GM13977 (cell line): ENCODE results near the gene PLAAT2.

Experiments
- DNase-seq: peaks from one replicate; pipeline ENCODE4 v3.0.0; 2012; ENCODE audit warnings: low spot score
- CTCF ChIP-seq: IDR thresholded peaks from 2 replicates; pipeline ENCODE4 v1.5.1; 2012; ENCODE audit warnings: mild to moderate bottlenecking, control low read depth; ENCODE audit not compliant: insufficient read depth; ENCODE audit errors: extremely low read depth, missing control alignments
- in situ Hi-C: fragments of 300-500 bp; cut with MboI; formaldehyde crosslinking; loops from one replicate; pipeline ENCODE4 v1.12.0; 2022; ENCODE audit warnings: low sequenced_read_pairs, low pct_unique_long_range_greater_than_20kb, mixed read lengths, inconsistent platforms; ENCODE audit not compliant: unreplicated experiment

Gene PLAAT2

GRCh38 chr11:63516109-63516508 lies 47.1 kb downstream of the PLAAT2 start:
- DNase-seq = no peak
- in situ Hi-C loops = no loop called here

GRCh38 chr11:63512816-63513215 lies 50.4 kb downstream of the PLAAT2 start:
- in situ Hi-C loops = no loop called here
- DNase-seq = no peak
- no peak for TF ChIP-seq CTCF

More at GRCh38 chr11:63516109-63516508, 47.1 kb downstream of the PLAAT2 start:
- TF ChIP-seq CTCF = no peak

GRCh38 chr11:63511048-63511748 lies 52.0 kb downstream of the PLAAT2 start:
- in situ Hi-C loops = no loop called here
- no peak for TF ChIP-seq CTCF
- no peak for DNase-seq

- in situ Hi-C loops = no loop called here
- DNase-seq = no peak
- no peak for TF ChIP-seq CTCF
Measured at GRCh38 chr11:63510360-63511047, 52.7 kb downstream of the PLAAT2 start.

- no peak for TF ChIP-seq CTCF
- DNase-seq = no peak
- in situ Hi-C loops = no loop called here
Measured at GRCh38 chr11:63508745-63509144, 54.4 kb downstream of the PLAAT2 start.

- peak; percentile 51 for TF ChIP-seq CTCF
- DNase-seq = no peak
- in situ Hi-C loops = no loop called here
Measured at GRCh38 chr11:63508009-63508408, 55.2 kb downstream of the PLAAT2 start.
